ENCODE results near the gene MACROD2.

The MACROD2 gene

GRCh38 chr20:14488756-14489479 lies 493.6 kb downstream of the MACROD2 start:
- DNase-seq = no peak

DNA sequence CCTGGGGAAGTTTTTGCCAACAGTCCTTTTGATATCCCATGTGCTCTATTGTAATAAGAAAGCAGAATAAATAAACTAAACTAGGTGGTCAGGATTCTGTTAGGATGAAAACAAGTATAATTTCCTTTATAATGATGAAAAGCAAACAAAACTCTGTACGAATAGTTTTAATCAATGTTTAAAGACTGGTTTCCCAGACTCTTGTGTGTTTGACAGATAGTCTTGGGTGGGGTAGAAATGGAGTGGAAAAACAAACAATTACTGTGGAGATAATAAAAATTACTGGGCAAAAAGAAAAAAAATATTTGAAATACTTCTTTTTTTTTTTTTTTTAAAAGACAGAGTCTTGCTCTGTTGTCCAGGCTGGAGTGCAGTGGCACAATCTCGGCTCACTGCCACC lies 494.2 kb downstream of the MACROD2 start:
- no peak for DNase-seq

DNA sequence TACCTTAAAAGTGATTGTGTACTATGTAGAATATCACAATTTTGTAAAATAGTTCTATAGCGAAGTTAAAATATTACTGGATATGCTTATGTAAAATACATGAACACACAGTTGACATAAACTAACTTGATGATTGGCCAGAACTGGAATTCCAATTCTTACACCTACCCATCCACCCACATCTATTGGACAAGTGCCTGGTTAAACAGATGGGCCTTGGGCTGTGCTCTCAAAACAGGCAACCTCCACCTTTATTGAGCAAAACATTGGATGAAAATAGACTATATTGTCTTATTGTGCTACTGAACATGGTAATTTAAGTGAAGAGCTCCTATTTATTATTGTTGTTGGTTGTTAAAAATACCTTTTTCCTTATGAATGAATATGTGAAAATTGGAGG lies 496.1 kb downstream of the MACROD2 start:
- no peak for DNase-seq

GRCh38 chr20:14493408-14493807 lies 498.1 kb downstream of the MACROD2 start:
- DNase-seq = no peak

DNA sequence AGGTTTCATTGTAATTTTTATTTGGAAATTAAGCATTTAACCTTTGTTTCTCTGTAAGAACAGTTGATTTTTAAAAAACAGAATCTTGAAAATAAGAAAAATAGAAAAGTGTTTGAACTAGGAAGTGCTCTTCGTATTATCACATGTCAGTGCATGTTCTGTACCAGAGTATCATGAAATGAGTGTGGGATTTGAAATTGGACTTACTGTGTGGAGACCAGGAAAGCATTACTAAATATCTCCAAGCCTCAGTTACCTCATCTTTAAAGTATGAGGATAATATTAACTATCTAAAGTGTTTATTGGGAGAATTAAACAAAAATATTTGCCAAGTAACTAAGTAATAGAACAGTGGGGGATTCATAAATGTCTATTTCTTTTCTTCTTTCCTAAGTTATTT lies 499.0 kb downstream of the MACROD2 start:
- DNase-seq = no peak

GRCh38 chr20:14495066-14495465 lies 499.8 kb downstream of the MACROD2 start:
- DNase-seq = no peak

GRCh38 chr20:14497004-14497403 lies 501.7 kb downstream of the MACROD2 start:
- DNase-seq = no peak

GRCh38 chr20:14498772-14499171 lies 503.5 kb downstream of the MACROD2 start:
- no peak for DNase-seq

GRCh38 chr20:14505476-14505875 lies 510.2 kb downstream of the MACROD2 start:
- DNase-seq = no peak

DNA sequence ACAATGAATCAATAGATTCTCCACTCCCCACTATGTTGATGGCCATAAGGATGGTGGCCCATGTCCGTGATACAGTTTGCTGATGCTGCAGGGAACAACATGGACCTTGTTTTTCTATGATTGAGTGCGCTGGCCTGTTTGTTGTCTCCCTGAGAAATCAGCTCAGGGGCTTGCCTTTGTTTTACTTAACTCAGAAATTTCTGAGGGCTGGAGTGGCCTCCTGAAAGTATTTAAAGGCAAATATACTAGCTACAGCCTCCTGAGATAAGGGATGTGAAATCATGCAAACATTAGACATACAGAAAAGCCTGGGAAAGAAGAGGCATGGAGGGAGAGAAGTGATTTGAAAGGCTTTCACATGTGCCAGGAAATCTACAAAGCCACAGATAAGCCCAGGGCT lies 512.4 kb downstream of the MACROD2 start:
- no peak for DNase-seq

GRCh38 chr20:14510341-14510740 lies 515.0 kb downstream of the MACROD2 start:
- no peak for DNase-seq

- DNase-seq = no peak
Observed at GRCh38 chr20:14512839-14513238, 517.5 kb downstream of the MACROD2 start.

DNA sequence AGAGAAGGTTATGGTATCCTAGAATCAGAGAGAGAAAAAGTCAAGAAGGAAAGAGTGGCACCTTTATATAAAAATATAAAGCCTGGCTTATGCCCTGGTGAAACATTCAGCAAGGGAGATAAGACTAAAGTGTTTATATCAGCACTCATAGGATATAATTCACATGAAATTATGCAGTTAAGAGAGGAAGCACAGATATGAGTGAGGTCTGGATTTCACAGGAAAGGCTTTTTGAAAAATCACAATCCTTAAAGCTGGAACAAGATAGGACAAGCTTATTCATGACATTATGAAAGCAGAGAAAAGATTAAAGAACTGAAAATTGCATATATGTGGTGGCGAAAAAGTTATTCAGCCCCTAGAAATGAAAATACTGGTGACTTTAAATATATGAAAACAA lies 523.3 kb downstream of the MACROD2 start:
- DNase-seq = no peak

DNA sequence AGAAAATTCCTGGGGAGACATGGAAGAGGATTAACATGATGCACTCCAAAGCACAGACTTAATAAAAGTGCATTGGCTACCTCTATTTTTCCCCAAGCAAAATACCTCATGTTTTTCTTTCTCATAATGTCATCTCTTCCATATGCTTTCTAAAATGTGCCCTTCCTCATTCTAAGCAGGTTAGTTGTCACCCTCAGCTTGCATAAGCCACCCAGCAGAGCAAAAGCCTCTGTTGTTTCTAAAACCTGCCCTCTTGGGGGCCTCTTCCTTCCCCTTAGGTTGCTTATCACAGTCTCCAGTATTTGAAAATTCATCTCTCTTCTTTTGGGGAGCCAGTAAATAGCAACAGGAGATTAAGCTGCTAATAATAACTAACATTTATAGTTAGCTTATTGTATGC lies 525.7 kb downstream of the MACROD2 start:
- DNase-seq = no peak

- DNase-seq = no peak
Observed at GRCh38 chr20:14521436-14521835, 526.1 kb downstream of the MACROD2 start.

DNA sequence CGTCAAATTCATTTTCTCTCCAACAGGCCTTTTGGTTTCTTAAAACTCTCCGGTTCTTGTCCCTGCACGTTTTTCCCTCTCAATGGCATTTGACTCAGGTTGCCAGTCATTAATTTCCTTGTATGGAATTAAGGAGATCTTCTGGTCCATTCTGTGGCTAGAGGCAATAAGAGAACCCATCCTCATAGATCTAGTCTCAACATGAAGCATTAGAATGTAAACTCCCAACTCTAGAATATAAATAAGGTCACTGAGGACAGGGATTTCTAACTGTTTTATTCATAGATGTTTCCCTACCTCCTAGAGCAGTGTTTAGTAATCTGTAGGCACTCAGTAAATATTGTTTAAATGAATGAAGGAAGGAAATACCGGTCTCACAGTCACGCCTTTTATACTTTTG lies 527.3 kb downstream of the MACROD2 start:
- DNase-seq = no peak

- DNase-seq = no peak
Observed at GRCh38 chr20:14523090-14523489, 527.8 kb downstream of the MACROD2 start.

GRCh38 chr20:14525426-14525825 lies 530.1 kb downstream of the MACROD2 start:
- DNase-seq = no peak

- DNase-seq = no peak
Observed at GRCh38 chr20:14526891-14527290, 531.6 kb downstream of the MACROD2 start.

DNA sequence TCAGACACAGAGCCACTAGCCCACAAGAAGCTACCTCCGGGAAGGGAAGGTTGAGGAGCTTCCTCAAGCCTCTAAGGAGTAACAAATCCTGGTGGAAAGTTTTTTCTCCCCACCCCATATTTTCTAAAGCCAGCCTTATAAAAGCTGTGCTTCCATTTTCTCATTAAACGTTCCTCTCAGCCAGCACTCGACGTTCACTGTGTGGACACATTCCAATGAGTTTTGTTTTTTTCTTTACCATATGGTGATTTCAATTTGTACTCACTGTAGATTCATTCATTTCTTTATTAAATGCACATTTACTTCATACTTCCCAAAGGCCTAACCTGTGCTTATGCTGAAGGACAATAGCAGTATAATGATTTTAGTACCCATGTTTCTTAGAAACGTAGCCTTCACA lies 536.5 kb downstream of the MACROD2 start:
- no peak for DNase-seq

- DNase-seq = no peak
Observed at GRCh38 chr20:14536738-14537137, 541.4 kb downstream of the MACROD2 start.

- no peak for DNase-seq
Observed at GRCh38 chr20:14538433-14538832, 543.1 kb downstream of the MACROD2 start.

GRCh38 chr20:14543040-14543439 lies 547.7 kb downstream of the MACROD2 start:
- no peak for DNase-seq

DNA sequence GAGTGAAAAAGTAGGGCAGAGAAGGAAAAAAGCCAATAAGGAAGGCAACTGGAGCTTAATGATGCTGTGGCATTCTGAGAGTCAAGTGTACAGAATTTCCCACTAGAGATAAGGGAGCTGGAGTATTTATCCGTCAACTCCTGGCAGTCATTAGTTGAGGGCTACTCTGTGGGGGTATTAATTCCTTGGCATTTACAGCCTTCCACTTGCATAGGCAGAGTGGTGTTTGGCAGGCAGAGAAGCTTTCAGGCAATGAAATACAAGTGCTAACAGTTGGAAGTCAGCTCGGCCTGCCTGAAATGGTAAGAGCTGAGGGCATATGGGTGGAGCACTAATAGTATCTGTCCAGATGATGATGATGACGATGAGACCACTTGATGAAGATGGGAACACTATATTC lies 549.4 kb downstream of the MACROD2 start:
- no peak for DNase-seq

GRCh38 chr20:14550655-14551054 lies 555.3 kb downstream of the MACROD2 start:
- no peak for DNase-seq
